ENCODE measurements around the gene EPHA6.

- TF ChIP-seq ELF4 (IDR thresholded peaks at IDR 0.05) (no peak), L3MBTL2 (conservative IDR thresholded peaks at IDR 0.05) (no peak), SP1 (IDR thresholded peaks at IDR 0.05) (no peak), FOXA1 (IDR thresholded peaks at IDR 0.05) (no peak), ZNF384 (IDR thresholded peaks at IDR 0.05) (no peak), BHLHE40 (IDR thresholded peaks at IDR 0.05; ENCODE audit: borderline replicate concordance) (no peak)
These were observed 618.5 kb downstream of the EPHA6 start for GRCh38 chr3:97432914-97433313.

All from HEK293T (cell line).